ENCODE measurements around the gene NCAM2.

DNA sequence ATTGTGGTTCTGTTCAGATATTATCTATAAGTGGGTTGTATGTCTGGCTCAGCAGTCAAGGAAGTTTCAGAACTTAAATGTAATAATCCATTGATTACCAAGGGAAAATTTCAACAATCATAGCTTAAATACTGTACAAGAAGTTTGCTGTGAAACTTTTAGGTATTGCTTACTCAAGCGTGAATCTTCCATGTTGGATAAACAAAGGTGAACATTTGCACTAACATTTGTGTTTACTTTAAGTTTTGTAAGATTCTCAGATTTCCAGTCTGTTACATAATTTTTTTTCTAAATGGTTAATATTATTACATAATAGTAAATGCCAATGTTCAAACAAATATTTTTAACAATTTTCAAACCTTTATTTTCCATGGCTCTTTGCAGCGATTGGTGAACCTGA is 285.6 kb downstream of the NCAM2 start:
- TF ChIP-seq CTCF (conservative IDR thresholded peaks at IDR 0.05; ENCODE audit: low read depth in 2 of 2), result no peak
- no peak for TF ChIP-seq EZH2phosphoT487 (IDR thresholded peaks at IDR 0.05; ENCODE audit: unreplicated experiment)
- TF ChIP-seq EZH2 (IDR thresholded peaks at IDR 0.05; ENCODE audit: low read depth, unreplicated experiment), result no peak
- TF ChIP-seq POLR2AphosphoS5 (IDR thresholded peaks at IDR 0.05; ENCODE audit: low read depth), result no peak
- no peak for TF ChIP-seq REST (IDR thresholded peaks at IDR 0.05; ENCODE audit: unreplicated experiment)
- TF ChIP-seq JUNB (IDR thresholded peaks at IDR 0.05; ENCODE audit: unreplicated experiment), result no peak
- TF ChIP-seq ZNF114 (CRISPR knock-in tag; IDR thresholded peaks at IDR 0.05), result no peak
- TF ChIP-seq CREB1 (CRISPR knock-in tag; IDR thresholded peaks at IDR 0.05; ENCODE audit: low read depth), result no peak
- no peak for TF ChIP-seq ZNF331 (CRISPR knock-in tag; IDR thresholded peaks at IDR 0.05; ENCODE audit: low read depth)
- TF ChIP-seq ETS1 (IDR thresholded peaks at IDR 0.05), result no peak
- no peak for TF ChIP-seq ZNF462 (CRISPR knock-in tag; IDR thresholded peaks at IDR 0.05)
- TF ChIP-seq NANOG (IDR thresholded peaks at IDR 0.05; ENCODE audit: borderline replicate concordance), result no peak
- TF ChIP-seq STAT1 (IDR thresholded peaks at IDR 0.05; ENCODE audit: unreplicated experiment), result no peak

All from GM23338 (cell line).